ENCODE results near the gene PELI1.

DNA sequence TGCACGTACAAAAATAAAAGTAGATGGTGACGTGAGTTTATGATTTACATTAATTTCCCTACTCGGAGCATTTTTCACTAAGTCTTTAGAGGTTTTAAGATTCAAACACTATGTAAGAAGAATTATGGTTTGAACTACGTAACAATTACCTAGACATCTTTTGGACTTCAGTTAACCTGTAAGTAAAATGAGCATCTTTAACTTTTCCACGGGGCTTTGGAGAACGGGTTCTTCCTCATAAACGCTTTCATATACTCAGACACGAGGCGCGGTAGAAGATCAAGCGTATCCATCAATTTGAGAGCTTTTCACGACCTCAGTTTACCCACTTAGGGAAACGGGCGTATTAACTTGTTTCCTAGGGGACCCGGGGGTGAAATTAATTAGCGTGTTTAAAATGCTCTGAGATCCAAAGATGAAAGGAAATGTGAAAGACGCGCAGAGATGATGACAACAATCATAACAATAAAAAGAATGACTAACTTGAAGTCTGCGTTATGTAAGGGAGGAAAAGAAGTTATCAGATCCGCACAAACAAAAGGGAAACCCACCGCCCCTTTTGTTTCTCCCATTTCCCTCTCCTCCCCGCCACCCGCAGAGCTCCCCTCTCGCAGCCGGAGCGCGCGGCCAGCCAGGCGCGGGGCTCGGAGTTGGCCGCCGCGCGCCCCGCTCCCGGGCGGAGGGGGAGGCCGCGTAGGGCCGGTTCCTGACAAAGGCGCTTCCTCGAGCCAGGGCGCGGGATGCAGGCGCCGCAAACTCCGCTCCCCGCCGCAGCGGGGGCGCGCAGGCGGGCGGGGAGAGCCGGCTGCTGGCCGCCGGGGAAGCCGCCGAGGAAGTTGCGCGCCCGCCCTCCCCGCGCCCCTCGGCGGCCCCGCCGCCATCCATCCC is 807 bp downstream of the PELI1 start:
- no peak for TF ChIP-seq EZH2 (IDR thresholded peaks at IDR 0.05; ENCODE audit: insufficient read depth, poor library complexity, severe bottlenecking)
- no peak for TF ChIP-seq EZH2phosphoT487 (IDR thresholded peaks at IDR 0.05; ENCODE audit: insufficient read depth, low read depth)

Data from GM23248 (cell line).